Astrocyte (in vitro differentiated cells and primary cell): ENCODE results near the gene THRA.

Source experiments
- CTCF ChIP-seq: IDR thresholded peaks from 2 replicates; pipeline ENCODE4 v1.5.1; 2011; ENCODE audit warnings: low read depth, mild to moderate bottlenecking, inconsistent platforms, low read length, moderate library complexity; ENCODE audit not compliant: insufficient read depth
- EZH2 ChIP-seq: IDR thresholded peaks from 2 replicates; pipeline ENCODE4 v1.6.1; 2012; ENCODE audit warnings: mild to moderate bottlenecking, low read length, inconsistent platforms; ENCODE audit not compliant: insufficient read depth

GRCh38 chr17:40122999-40123810, 60.4 kb downstream of the THRA start:
- TF ChIP-seq CTCF (no peak), EZH2 (no peak)
